NCI-H526 treated with DMSO at 0.1 percent for 48 hours (cell line): Measurements from ENCODE around the gene ECT2.
"Not testable (repeated sequence)": the region's sequence is repeated elsewhere in the genome, so short reads cannot be mapped to it uniquely, and the experiment has no call there.

ENCODE experiments used
- DNase-seq: peaks from one replicate; lab custom pipeline; 2025; lab: John Stamatoyannopoulos, UW

Gene ECT2

GRCh38 chr3:172859041-172859440 is 108.5 kb downstream of the ECT2 start:
- no peak for DNase-seq

DNA sequence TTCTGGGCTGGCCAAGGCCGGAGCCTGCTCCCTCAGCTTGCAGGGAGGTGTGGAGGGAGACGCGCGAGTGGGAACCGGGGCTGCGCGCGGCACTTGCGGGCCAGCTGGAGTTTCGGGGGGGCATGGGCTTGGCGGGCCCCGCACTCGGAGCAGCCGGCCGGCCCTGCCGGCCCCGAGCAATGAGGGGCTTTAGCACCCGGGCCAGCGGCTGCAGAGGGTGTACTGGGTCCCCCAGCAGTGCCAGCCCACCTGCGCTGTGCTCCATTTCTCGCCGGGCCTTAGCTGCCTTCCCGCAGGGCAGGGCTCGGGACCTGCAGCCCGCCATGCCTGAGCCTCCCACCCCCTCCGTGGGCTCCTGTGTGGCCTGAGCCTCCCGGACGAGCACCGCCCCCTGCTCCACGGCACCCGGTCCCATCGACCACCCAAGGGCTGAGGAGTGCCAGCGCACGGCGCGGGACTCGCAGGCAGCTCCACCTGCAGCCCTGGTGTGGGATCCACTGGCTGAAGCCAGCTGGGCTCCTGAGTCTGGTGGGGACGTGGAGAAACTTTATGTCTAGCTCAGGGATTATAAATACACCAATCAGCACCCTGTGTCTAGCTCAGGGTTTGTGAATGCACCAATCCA is 116.3 kb downstream of the ECT2 start:
- DNase-seq: not testable (repeated sequence)

DNA sequence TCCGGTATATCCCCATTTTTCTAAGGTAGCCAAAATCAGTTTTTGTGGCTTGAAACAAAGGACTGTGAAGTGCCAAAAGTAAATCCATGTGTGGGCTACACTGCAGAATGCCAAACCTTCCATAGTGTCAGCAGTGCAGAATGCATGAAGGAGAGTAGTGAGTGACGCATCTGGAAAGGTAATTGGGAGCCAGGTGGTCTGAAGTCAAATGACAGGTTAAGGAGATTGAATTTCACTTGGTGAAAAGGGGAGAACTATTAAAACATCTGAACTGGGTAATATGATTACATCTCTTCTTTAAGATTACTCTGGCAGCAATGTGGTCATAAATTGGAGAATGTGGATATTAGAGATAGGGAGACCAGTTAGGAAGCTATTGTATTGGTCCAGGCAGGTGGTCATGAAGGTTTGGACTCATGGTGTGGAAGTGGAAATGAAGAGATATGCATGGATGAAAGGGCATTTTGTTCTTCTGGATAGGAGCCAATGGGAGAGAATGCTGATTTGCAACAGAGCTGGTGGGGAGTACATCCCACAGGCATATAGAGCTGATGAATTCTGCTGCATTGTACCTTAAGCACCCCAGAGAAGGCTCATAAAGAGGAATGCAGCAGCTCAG is 118.2 kb downstream of the ECT2 start:
- no peak for DNase-seq

DNA sequence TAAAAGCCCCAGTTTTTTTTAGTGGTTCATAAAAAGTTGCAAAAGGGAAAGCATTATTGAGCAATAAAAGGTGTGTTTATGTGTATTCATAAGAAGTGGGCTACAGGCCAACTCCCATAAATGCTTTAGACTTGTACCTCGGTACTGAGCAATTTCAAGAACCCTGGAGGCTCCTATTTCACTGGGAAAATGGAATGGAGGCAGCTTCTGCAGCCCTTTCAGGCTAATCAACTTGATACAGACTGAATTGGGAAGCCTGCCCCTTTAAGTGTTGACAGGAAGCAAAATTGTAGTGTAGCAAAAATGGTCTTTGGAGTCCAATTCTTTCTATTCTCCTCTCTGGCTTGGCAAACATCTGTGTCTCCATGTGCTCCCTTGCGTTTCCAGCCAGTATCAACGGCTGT is 118.8 kb downstream of the ECT2 start:
- no peak for DNase-seq

- DNase-seq: no peak
Measured at GRCh38 chr3:172869784-172870518, 119.4 kb downstream of the ECT2 start.
